HG03575 (cell line): Measurements from ENCODE around the gene PLEK.

ENCODE experiments used
- ATAC-seq: cut with Tn5 transposase; IDR thresholded peaks from one replicate; pipeline ENCODE4 v1.9.1; 2021; ENCODE audit not compliant: unreplicated experiment, insufficient number of reproducible peaks, low FRiP score; ENCODE audit errors: extremely low read depth

The PLEK gene

GRCh38 chr2:68365087-68365486, at the start of gene PLEK:
Gene PLEK, plus strand, starts transcription at chr2:68365282. Its CDS starts 70 bp downstream, at chr2:68365352.
- no peak for ATAC-seq

GRCh38 chr2:68316111-68316510, 49.0 kb upstream of the PLEK start:
- ATAC-seq, result no peak

- no peak for ATAC-seq
Measured at GRCh38 chr2:68317971-68318913, 46.8 kb upstream of the PLEK start.

- ATAC-seq, result no peak
Measured at GRCh38 chr2:68318914-68319397, 46.1 kb upstream of the PLEK start.

- ATAC-seq, result no peak
Measured at GRCh38 chr2:68319398-68320117, 45.5 kb upstream of the PLEK start, which contains the start of gene CNRIP1. Gene CNRIP1, minus strand, starts transcription at chr2:68319949. Its CDS starts 549 bp downstream, at chr2:68319400.

- no peak for ATAC-seq
Measured at GRCh38 chr2:68320118-68320641, 44.9 kb upstream of the PLEK start.

GRCh38 chr2:68325056-68325455, 40.0 kb upstream of the PLEK start:
- no peak for ATAC-seq

- no peak for ATAC-seq
Measured at GRCh38 chr2:68328901-68329300, 36.2 kb upstream of the PLEK start.

- ATAC-seq, result no peak
Measured at GRCh38 chr2:68330691-68331090, 34.4 kb upstream of the PLEK start.

- ATAC-seq, result no peak
Measured at GRCh38 chr2:68333009-68333408, 32.1 kb upstream of the PLEK start.

GRCh38 chr2:68333931-68334330, 31.2 kb upstream of the PLEK start:
- no peak for ATAC-seq

- ATAC-seq, result no peak
Measured at GRCh38 chr2:68336192-68336591, 28.9 kb upstream of the PLEK start.

GRCh38 chr2:68340226-68341061, 24.6 kb upstream of the PLEK start:
- ATAC-seq, result no peak

- ATAC-seq, result no peak
Measured at GRCh38 chr2:68341062-68341329, 24.1 kb upstream of the PLEK start.

GRCh38 chr2:68341583-68341982, 23.5 kb upstream of the PLEK start:
- no peak for ATAC-seq

GRCh38 chr2:68342470-68342869, 22.6 kb upstream of the PLEK start:
- ATAC-seq, result no peak

GRCh38 chr2:68344031-68344430, 21.1 kb upstream of the PLEK start:
- no peak for ATAC-seq

- no peak for ATAC-seq
Measured at GRCh38 chr2:68345129-68345875, 19.8 kb upstream of the PLEK start.
